ENCODE data around the gene MAMLD1. TPM values are rescaled to one million over a fixed set of nuclear protein-coding genes. Genes with fewer than 3 reads are reported as not detected.

MAMLD1 gene
- total and polyA plus RNA-seq, 2 donors (not counting 3 experiments of a cell fraction or from before 2014, with no cell fraction given), result 2.5 to 5.6 TPM

GRCh38 chrX:150357790-150358189 is 5.3 kb upstream of the MAMLD1 start:
- H3K9me3 ChIP-seq (replicated peaks; ENCODE audit: control insufficient read depth, insufficient read depth, low read length), result no peaks in the 10 kb centered on the region
- intact Hi-C loops (cut with micrococcal nuclease), result no loop called here
- DNase-seq (ENCODE audit: low read depth, low spot score) (no peak), FAIRE-seq (no peak)
- no peak overlapping the region for H2AFZ ChIP-seq (ENCODE audit: low read depth, low read length)
- H3K4me2 ChIP-seq (ENCODE audit: insufficient read depth, low read length), result no peak overlapping the region
- POLR2A ChIA-PET, result no interaction called here
- H4K20me1 ChIP-seq (replicated peaks; ENCODE audit: control insufficient read depth, extremely low read depth, insufficient read depth, low read length), result no peaks in the 10 kb centered on the region
- no peaks in the 10 kb centered on the region for H3K36me3 ChIP-seq (ENCODE audit: control insufficient read depth in 2 of 2, extremely low read depth in 1 of 2, insufficient read depth in 2 of 2, low read length in 2 of 2)
- H3K27me3 ChIP-seq (ENCODE audit: control insufficient read depth in 2 of 2, insufficient read depth in 2 of 2, low read length in 2 of 2), result peaks cover 15 to 16% of the 10 kb centered on the region in 2 experiments
- no peaks in the 10 kb centered on the region for H3K79me2 ChIP-seq (ENCODE audit: control insufficient read depth, insufficient read depth, low read length)
- H3K9me1 ChIP-seq (replicated peaks; ENCODE audit: control insufficient read depth, extremely low read depth, insufficient read depth, low read length), result no peaks in the 10 kb centered on the region
- dilution Hi-C loops (cut with MboI; ENCODE audit: extremely low pct_ligation_motif_present, low sequenced_read_pairs), result no loop called here
- CTCF ChIA-PET, result interaction anchor here (1.2 to 1.6 kb wide), 2 partner anchors 241 to 395 kb away, joined by 3 read pairs; no protein-coding TSS in a partner anchor
- no peaks in the 10 kb centered on the region for H3K4me1 ChIP-seq (ENCODE audit: control insufficient read depth, extremely low read depth, insufficient read depth, low read length)
- H3K4me3 ChIP-seq (replicated peaks in 1 of 3; ENCODE audit: insufficient read depth in 1 of 3, low read depth in 1 of 3, low read length in 3 of 3), result no peak overlapping the region
- no peak overlapping the region for H3K27ac ChIP-seq (ENCODE audit: insufficient read depth, low read depth, low read length)
- TF ChIP-seq FOS (IDR thresholded peaks at IDR 0.05; ENCODE audit: borderline replicate concordance, insufficient read depth, low read length) (no peak), POLR2AphosphoS5 (IDR thresholded peaks at IDR 0.05; ENCODE audit: insufficient read depth, low read depth, low read length) (no peak), MYC (IDR thresholded peaks at IDR 0.05; ENCODE audit: low read depth, low read length) (no peak), GATA2 (IDR thresholded peaks at IDR 0.05; ENCODE audit: insufficient read depth, insufficient read length, low read depth, low read length) (no peak), CTCF (IDR thresholded peaks at IDR 0.05; ENCODE audit: extremely low read depth in 1 of 2, insufficient read depth in 1 of 2, low read depth in 1 of 2, low read length in 2 of 2) (no peak), EZH2 (IDR thresholded peaks at IDR 0.05; ENCODE audit: borderline replicate concordance, low read depth, low read length, severe bottlenecking) (no peak)
- BruUV-seq (replicated peaks), result no TSS peak
- H3K9ac ChIP-seq (replicated peaks; ENCODE audit: extremely low read depth, insufficient read depth, low read length), result no peak overlapping the region

Data from endothelial cell of umbilical vein (primary cell).